HT1080 (cell line): ENCODE data around the gene ADAMTSL3. TPM values are rescaled to one million over a fixed set of nuclear protein-coding genes. Genes with fewer than 3 reads are reported as not detected.
"Not testable (repeated sequence)": the region's sequence is repeated elsewhere in the genome, so short reads cannot be mapped to it uniquely, and the experiment has no call there.

ENCODE experiments used
- DNase-seq: peaks from one replicate; pipeline ENCODE4 v3.0.0-alpha.2; 2015; ENCODE audit warnings: low read depth
- small RNA-seq: library from RNA; depleted of rRNA; stranded (forward); fragments of <200 nt; gene quantifications from one replicate; pipeline ENCODE3, GENCODE V24; 2014
- total RNA-seq: library from RNA; depleted of rRNA; stranded (reverse); fragments of >200 nt; shearing (Covaris generic); gene quantifications from 2 replicates; pipeline ENCODE4 v1.2.3, GENCODE V29; 2014; rRNA removed

The ADAMTSL3 gene
- total RNA-seq, 1 experiment from 2014 or later: not detected

DNA sequence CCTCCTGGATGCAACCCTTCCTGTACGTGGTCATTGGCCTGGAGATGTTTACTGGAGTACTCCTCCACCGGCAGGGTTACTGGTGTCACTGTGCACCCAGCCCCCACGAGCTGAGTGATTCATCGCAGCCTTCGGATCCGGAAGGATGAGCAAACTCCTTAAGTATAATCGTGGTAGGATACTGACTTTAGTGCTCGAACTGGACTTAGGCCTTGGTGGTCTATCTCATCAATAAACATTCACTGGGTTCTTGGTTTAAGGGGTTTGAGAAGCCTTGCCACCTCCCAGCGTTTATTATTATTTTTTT, 426.8 kb downstream of the ADAMTSL3 start:
- DNase-seq: peak; percentile 57

DNA sequence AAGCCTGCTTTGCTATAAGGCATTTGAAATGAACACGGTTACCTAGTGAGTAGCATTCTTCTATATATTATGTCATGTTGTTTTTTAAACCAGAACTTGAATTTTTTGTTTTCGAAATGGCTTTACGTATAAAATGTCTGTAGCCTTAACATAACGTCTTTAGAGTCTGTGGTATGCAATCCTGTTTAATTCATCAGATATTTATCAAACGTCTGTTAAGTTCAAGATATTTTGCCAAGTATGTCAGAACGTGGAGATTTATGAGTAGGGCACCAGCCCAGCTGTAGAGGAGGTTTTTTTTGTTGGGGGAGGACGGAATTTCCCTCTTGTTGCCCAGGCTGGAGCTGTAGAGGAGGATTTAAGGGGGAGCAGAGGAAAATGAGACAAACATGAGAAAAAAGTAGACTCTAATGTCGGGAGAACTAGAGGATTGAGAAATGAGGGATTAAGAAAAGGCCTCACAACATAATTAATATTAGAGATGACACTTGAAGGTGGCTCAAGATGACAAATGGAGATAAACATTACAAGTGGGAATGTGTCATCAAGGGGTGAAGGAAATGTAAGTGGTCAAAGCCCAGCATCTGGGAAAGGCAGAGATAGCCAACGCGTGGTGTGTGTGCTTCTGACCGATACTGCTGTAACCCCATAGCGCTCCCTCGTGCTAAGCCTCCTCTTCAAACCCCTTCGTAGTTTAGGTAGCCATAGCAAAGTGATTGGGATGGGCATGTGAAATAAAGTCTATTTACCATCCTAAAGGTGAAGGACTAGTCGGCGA, 427.7 kb downstream of the ADAMTSL3 start:
- peak; percentile 25 for DNase-seq

DNA sequence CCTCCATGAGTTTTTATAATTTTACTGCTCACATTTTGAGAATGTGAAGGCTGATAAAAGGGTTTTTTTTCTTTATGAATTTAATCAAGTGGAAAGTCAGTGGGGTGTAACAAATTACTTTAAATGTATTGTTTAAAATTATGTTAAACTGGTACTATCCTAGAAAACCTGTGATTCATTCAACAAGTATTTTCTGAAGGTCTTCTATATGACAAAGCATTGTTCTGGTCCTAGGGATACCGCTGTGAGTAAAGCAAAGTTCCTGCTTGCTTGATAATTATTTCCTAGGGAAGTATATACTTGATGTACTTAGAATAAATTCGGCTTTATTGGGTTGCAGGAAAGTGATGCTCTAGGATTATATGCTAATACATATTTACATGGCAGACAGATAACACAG, 428.8 kb downstream of the ADAMTSL3 start:
- peak; percentile 61 for DNase-seq

DNA sequence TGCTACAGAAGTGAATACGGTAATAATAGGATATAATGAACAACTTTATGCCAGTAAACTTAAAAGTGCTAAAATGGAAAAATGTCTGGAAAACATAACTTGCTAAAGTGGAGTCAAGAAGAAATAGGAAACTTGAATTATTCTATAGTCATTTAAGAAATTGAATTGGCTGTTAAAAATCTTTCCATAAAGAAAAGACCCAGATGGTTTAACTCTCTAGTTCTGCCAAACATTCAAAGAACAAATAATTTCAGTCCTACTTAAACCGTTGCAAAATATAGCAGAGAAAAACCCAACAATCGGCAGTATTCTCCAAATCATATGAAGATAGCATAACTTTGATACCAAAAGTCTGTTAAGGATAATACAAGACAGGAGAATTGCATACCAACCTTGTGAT, 432.1 kb downstream of the ADAMTSL3 start:
- not testable (repeated sequence) for DNase-seq

Small RNAs within 50 kb of the gene (small RNA-seq; reads per million reads assigned to genes)
- gene RNU6-1339P (not detected), gene RNU6-401P (not detected)

Other genes starting within 250 kb of the ADAMTSL3 start
- 2.1 and 3.5 TPM in 2 replicates for gene SH3GL3, start 206.8 kb upstream of the ADAMTSL3 start, total RNA-seq